ENCODE data around the gene CCDC12.

Gene CCDC12

DNA sequence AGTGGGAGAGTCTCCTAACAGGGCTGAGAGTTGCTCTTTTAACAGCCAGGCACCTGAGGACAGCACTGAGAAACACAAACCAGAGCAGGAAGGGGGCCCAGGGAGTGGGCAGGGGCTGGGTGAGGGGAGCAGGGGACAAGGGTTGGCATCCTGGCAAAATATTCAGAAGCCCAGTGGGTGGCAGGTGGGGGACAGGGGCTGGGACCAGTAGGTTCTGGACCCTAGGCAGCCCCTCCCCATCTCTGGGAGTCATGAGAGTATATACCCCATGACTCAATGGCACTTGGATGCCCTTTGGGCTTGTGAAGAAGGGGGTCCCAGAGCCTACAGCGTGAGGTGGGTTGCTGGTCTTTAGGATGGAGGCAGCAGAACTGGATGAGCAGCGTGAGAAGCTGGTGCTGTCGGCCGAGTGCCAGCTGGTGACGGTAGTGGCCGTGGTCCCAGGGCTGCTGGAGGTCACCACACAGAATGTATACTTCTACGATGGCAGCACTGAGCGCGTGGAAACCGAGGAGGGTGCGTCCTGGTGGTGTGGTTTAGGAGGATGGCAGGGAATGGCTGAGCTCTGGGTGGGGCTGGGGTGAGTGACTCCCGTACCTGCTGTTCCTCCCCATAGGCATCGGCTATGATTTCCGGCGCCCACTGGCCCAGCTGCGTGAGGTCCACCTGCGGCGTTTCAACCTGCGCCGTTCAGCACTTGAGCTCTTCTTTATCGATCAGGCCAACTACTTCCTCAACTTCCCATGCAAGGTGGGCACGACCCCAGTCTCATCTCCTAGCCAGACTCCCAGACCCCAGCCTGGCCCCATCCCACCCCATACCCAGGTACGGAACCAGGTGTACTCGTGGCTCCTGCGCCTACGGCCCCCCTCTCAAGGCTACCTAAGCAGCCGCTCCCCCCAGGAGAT lies 27.2 kb upstream of the CCDC12 start:
- peak; percentile 15 to 61 for DNase-seq
- Histone ChIP-seq H3K4me1 (peaks cover 0 to 1% (median 1%) of the 10 kb centered on the region in 4 donors), H3K36me3 (peaks cover 19 to 90% (median 59%) of the 10 kb centered on the region in 3 donors), H3K4me3 (no peak overlapping the region), H3K9me3 (no peaks in the 10 kb centered on the region), H3K27me3 (no peaks in the 10 kb centered on the region), H3K27ac (no peak overlapping the region)
- intact Hi-C loops (cut with DNase I; ENCODE audit: low total_unique reads): loop anchor here (10.0 kb wide), 1 partner anchor 281 kb away; the partner anchor contains the start of genes KIF9 and KLHL18
- TF ChIP-seq, protein P1, sequence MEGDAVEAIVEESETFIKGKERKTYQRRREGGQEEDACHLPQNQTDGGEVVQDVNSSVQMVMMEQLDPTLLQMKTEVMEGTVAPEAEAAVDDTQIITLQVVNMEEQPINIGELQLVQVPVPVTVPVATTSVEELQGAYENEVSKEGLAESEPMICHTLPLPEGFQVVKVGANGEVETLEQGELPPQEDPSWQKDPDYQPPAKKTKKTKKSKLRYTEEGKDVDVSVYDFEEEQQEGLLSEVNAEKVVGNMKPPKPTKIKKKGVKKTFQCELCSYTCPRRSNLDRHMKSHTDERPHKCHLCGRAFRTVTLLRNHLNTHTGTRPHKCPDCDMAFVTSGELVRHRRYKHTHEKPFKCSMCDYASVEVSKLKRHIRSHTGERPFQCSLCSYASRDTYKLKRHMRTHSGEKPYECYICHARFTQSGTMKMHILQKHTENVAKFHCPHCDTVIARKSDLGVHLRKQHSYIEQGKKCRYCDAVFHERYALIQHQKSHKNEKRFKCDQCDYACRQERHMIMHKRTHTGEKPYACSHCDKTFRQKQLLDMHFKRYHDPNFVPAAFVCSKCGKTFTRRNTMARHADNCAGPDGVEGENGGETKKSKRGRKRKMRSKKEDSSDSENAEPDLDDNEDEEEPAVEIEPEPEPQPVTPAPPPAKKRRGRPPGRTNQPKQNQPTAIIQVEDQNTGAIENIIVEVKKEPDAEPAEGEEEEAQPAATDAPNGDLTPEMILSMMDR (IDR thresholded peaks at IDR 0.05): no peak

DNA sequence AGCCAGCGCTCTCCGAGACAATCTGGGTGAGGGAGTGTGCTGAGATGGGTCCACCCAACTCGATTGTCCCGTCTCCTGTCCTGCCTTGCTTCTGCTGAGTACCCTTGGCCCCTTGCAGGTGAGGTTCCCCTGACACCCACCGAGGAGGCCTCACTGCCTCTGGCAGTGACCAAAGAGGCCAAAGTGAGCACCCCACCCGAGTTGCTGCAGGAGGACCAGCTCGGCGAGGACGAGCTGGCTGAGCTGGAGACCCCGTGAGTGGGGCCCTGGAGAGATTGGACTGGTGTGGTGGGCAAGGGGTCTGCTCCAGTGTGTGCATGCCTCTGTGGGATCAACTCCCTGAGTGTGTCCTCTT lies 26.5 kb upstream of the CCDC12 start:
- DNase-seq: no peak
- Histone ChIP-seq H3K9me3 (no peaks in the 10 kb centered on the region), H3K4me1 (no peaks in the 10 kb centered on the region), H3K4me3 (no peak overlapping the region), H3K27ac (no peak overlapping the region), H3K36me3 (peaks cover 19 to 97% (median 59%) of the 10 kb centered on the region in 3 donors), H3K27me3 (no peaks in the 10 kb centered on the region)
- TF ChIP-seq, protein P1 (IDR thresholded peaks at IDR 0.05): no peak
- intact Hi-C loops (cut with DNase I; ENCODE audit: low total_unique reads): loop anchor here (10.0 kb wide), 1 partner anchor 282 kb away; the partner anchor contains the start of genes KIF9 and KLHL18

DNA sequence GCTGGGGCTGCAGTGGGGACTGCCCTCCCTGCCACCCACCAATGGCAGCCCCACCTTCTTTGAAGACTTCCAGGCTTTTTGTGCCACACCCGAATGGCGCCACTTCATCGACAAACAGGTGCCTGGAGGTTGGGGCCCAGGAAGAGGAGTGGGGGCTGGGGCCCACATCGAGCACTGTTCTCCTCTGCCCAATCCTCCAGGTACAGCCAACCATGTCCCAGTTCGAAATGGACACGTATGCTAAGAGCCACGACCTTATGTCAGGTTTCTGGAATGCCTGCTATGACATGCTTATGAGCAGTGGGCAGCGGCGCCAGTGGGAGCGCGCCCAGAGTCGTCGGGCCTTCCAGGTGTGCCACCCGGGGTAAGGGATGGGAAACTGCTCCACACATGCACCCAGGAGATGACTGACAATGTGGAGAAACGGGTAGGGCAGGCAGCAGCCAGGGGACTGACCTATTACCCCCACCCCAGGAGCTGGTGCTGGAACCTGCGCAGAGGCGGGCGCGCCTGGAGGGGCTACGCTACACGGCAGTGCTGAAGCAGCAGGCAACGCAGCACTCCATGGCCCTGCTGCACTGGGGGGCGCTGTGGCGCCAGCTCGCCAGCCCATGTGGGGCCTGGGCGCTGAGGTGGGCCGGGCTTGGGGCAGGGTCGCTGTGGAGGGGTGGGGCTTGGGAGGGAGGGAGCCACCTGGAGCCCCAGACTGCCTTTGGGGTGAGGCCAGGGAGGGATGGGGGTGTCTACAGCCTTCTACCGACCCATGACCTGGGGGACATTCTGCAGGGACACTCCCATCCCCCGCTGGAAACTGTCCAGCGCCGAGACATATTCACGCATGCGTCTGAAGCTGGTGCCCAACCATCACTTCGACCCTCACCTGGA lies 25.9 kb upstream of the CCDC12 start:
- Histone ChIP-seq H3K27ac (no peak overlapping the region), H3K9me3 (no peaks in the 10 kb centered on the region), H3K27me3 (no peaks in the 10 kb centered on the region), H3K4me3 (no peak overlapping the region), H3K36me3 (peaks cover 19 to 100% (median 59%) of the 10 kb centered on the region in 3 donors), H3K4me1 (no peaks in the 10 kb centered on the region)
- TF ChIP-seq, protein P1 (IDR thresholded peaks at IDR 0.05): no peak
- peak in 1 of 2 donors; percentile 62 for DNase-seq
- intact Hi-C loops (cut with DNase I; ENCODE audit: low total_unique reads): loop anchor here (10.0 kb wide), 1 partner anchor 282 kb away; the partner anchor contains the start of genes KIF9 and KLHL18

DNA sequence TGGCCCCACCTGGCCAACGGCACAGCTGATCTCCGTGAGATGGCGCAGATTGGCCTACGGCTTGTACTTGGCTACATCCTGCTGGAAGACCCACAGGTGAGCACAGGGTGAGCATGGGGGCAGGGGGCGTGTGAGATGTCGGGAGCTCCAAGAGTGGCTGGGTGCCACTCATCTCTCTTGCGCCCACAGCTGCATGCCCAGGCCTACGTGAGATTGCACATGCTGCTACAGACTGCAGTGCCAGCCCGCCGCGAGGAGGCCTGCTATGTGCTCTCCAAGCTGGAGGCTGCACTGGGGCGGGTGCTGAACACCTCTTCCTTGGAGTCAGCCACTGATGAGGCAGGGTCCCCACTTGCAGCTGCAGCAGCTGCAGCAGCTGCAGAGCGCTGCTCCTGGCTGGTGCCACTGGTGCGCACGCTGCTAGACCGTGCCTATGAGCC lies 25.2 kb upstream of the CCDC12 start:
- Histone ChIP-seq H3K4me1 (no peaks in the 10 kb centered on the region), H3K27me3 (no peaks in the 10 kb centered on the region), H3K36me3 (peaks cover 19 to 98% (median 59%) of the 10 kb centered on the region in 3 donors), H3K4me3 (no peak overlapping the region), H3K9me3 (no peaks in the 10 kb centered on the region), H3K27ac (no peak overlapping the region)
- DNase-seq: peak; percentile 14 to 60
- TF ChIP-seq, protein P1 (IDR thresholded peaks at IDR 0.05): no peak
- intact Hi-C loops (cut with DNase I; ENCODE audit: low total_unique reads): loop anchor here (10.0 kb wide), 1 partner anchor 283 kb away; the partner anchor contains the start of genes KIF9 and KLHL18

Measured in tibial artery (tissue), 4 donors.